Naive thymus-derived CD8-positive, alpha-beta T cell (primary cell): ENCODE measurements around the gene THYN1. TPM values are rescaled to one million over a fixed set of nuclear protein-coding genes. Genes with fewer than 3 reads are reported as not detected.

Source experiments
- ATAC-seq, 2 donors: fragments of 150-1000 bp; cut with Tn5 transposase in 1 of 2; sonication (Bioruptor Pico), chemical (Tn5 transposase) in 1 of 2; 1 replicate in 1 of 2; 2 replicates in 1 of 2; pipeline ENCODE4 v1.10.0; 2021; ENCODE audit warnings: mild to moderate bottlenecking in 2 of 2, moderate library complexity in 2 of 2
- POLR2A ChIA-PET: fragments of 350-600 bp; sonication (Branson Sonifier 250); formaldehyde crosslinking; loops from one replicate; lab custom pipeline; 2021; ENCODE audit warnings: antibody characterized with exemption; lab: Charles Lee
- DNase-seq, 10 donors: peaks; one replicate each; pipeline versions ENCODE4 v3.0.0 to v3.0.0-alpha.2; 2020 to 2022
- H3K27ac Mint-ChIP-seq, 10 donors: one replicate each; pipeline ENCODE4 v1.8.0; 2020 to 2022; ENCODE audit warnings: mild to moderate bottlenecking in 10 of 10, mixed read lengths in 10 of 10, moderate library complexity in 4 of 10, inconsistent platforms in 1 of 10
- H3K27me3 Mint-ChIP-seq, 5 donors: one replicate each; pipeline ENCODE4 v1.8.0; 2021 to 2022; ENCODE audit warnings: mixed read lengths in 5 of 5
- H3K36me3 Mint-ChIP-seq, 3 donors: one replicate each; pipeline ENCODE4 v1.8.0; 2020 to 2022; ENCODE audit warnings: mixed read lengths in 3 of 3, mild to moderate bottlenecking in 2 of 3, inconsistent platforms in 1 of 3
- H3K4me1 Mint-ChIP-seq, 4 donors: one replicate each; pipeline ENCODE4 v1.8.0; 2021 to 2022; ENCODE audit warnings: mixed read lengths in 4 of 4
- H3K4me3 Mint-ChIP-seq, 10 donors: one replicate each; pipeline ENCODE4 v1.8.0; 2020 to 2022; ENCODE audit warnings: mild to moderate bottlenecking in 10 of 10, mixed read lengths in 10 of 10, moderate library complexity in 6 of 10, inconsistent platforms in 1 of 10
- H3K9me3 Mint-ChIP-seq, 9 donors: one replicate each; pipeline ENCODE4 v1.8.0; 2020 to 2022; ENCODE audit warnings: mixed read lengths in 9 of 9, mild to moderate bottlenecking in 3 of 9, inconsistent platforms in 1 of 9, moderate library complexity in 1 of 9
- polyA plus RNA-seq, 3 donors: library from polyadenylated mRNA; unstranded; fragments of 300-500 nt; fragmentation: Illumina TruSeq; gene quantifications; one replicate each; pipeline ENCODE4 v1.2.3, GENCODE V29; 2021
- total RNA-seq, 8 experiments: library from RNA in 2 of 8; stranded (reverse) in 2 of 8; gene quantifications; one replicate each; pipeline ENCODE4 v1.2.3 and lab custom pipeline; 2021 to 2026

Gene THYN1
- total and polyA plus RNA-seq, 5 experiments from 2014 or later, result 79.0 to 207 (median 172) TPM

- no peak overlapping the region for H3K4me3 Mint-ChIP-seq
- H3K27me3 Mint-ChIP-seq, result no peaks in the 10 kb centered on the region
Measured at GRCh38 chr11:134244593-134244992, 8.6 kb downstream of the THYN1 start.

GRCh38 chr11:134243913-134244312 lies 9.2 kb downstream of the THYN1 start:
- H3K9me3 Mint-ChIP-seq, result no peaks in the 10 kb centered on the region
- no peaks in the 10 kb centered on the region for H3K4me1 Mint-ChIP-seq
- DNase-seq, result no peak
- H3K27me3 Mint-ChIP-seq, result no peaks in the 10 kb centered on the region
- peaks cover 0 to 84% (median 7%) of the 10 kb centered on the region in 3 donors for H3K36me3 Mint-ChIP-seq
- peak overlapping the region in 1 of 10 donors; percentile 62 for H3K27ac Mint-ChIP-seq
- ATAC-seq, result no peak
- no peak overlapping the region for H3K4me3 Mint-ChIP-seq
- POLR2A ChIA-PET, result interaction anchor here (1.5 kb wide), 1 partner anchor 20 kb away, joined by 4 read pairs; the partner anchor contains the start of genes NCAPD3 and VPS26B

More at GRCh38 chr11:134244593-134244992, 8.6 kb downstream of the THYN1 start:
- no peaks in the 10 kb centered on the region for H3K9me3 Mint-ChIP-seq
- DNase-seq, result peak in 7 of 10 donors; percentile 2 to 41 (median 13)
- peak overlapping the region in 5 of 10 donors; percentile 35 to 80 (median 43) for H3K27ac Mint-ChIP-seq
- peak; percentile 69 to 78 for ATAC-seq
- peaks cover 0 to 84% (median 7%) of the 10 kb centered on the region in 3 donors for H3K36me3 Mint-ChIP-seq
- H3K4me1 Mint-ChIP-seq, result peaks cover 0 to 2% (median 0%) of the 10 kb centered on the region in 4 donors
- POLR2A ChIA-PET, result interaction anchor here (1.5 kb wide), 1 partner anchor 21 kb away, joined by 4 read pairs; the partner anchor contains the start of genes NCAPD3 and VPS26B

- no peak for ATAC-seq
- DNase-seq, result no peak
- Mint-ChIP-seq H3K27ac (peak overlapping the region in 2 of 10 donors; percentile 29 to 46), H3K9me3 (no peaks in the 10 kb centered on the region), H3K27me3 (no peaks in the 10 kb centered on the region), H3K36me3 (peaks cover 0 to 79% (median 4%) of the 10 kb centered on the region in 3 donors), H3K4me1 (peaks cover 0 to 4% (median under 1%) of the 10 kb centered on the region in 4 donors), H3K4me3 (no peak overlapping the region)
- POLR2A ChIA-PET, result no interaction called here
Measured at GRCh38 chr11:134242376-134242775, 10.8 kb downstream of the THYN1 start.

- Mint-ChIP-seq H3K4me1 (peaks cover 0 to 8% (median 2%) of the 10 kb centered on the region in 4 donors), H3K27ac (peak overlapping the region in 3 of 10 donors; percentile 0 to 24 (median 19)), H3K9me3 (no peaks in the 10 kb centered on the region), H3K4me3 (no peak overlapping the region), H3K36me3 (peaks cover 0 to 83% (median 7%) of the 10 kb centered on the region in 3 donors), H3K27me3 (no peaks in the 10 kb centered on the region)
- no peak for ATAC-seq
- POLR2A ChIA-PET, result interaction anchor here (1.1 kb wide), 1 partner anchor 212 kb away, joined by 3 read pairs; no protein-coding TSS in a partner anchor
- DNase-seq, result no peak
Measured at GRCh38 chr11:134240592-134240991, 12.6 kb downstream of the THYN1 start.

- no peaks in the 10 kb centered on the region for H3K27me3 Mint-ChIP-seq
- no peaks in the 10 kb centered on the region for H3K9me3 Mint-ChIP-seq
- no peak for ATAC-seq
- H3K4me1 Mint-ChIP-seq, result peaks cover 0 to 8% (median 2%) of the 10 kb centered on the region in 4 donors
- no peak overlapping the region for H3K4me3 Mint-ChIP-seq
- no peak for DNase-seq
- H3K36me3 Mint-ChIP-seq, result peaks cover 0 to 80% (median 7%) of the 10 kb centered on the region in 3 donors
- POLR2A ChIA-PET, result interaction anchor here (0.9 kb wide), 1 partner anchor 14 kb away, joined by 3 read pairs; the partner anchor contains the start of gene VPS26B
- peak overlapping the region in 1 of 10 donors; percentile 22 for H3K27ac Mint-ChIP-seq
Measured at GRCh38 chr11:134238956-134239355, 14.2 kb downstream of the THYN1 start.

- Mint-ChIP-seq H3K27ac (peak overlapping the region in 2 of 10 donors; percentile 28 to 77), H3K4me3 (no peak overlapping the region), H3K36me3 (peaks cover 0 to 68% (median 7%) of the 10 kb centered on the region in 3 donors), H3K27me3 (no peaks in the 10 kb centered on the region), H3K4me1 (peaks cover 3 to 14% (median 13%) of the 10 kb centered on the region in 4 donors), H3K9me3 (no peaks in the 10 kb centered on the region)
- POLR2A ChIA-PET, result interaction anchor here (1.0 kb wide), 1 partner anchor 12 kb away, joined by 3 read pairs; no protein-coding TSS in a partner anchor
- DNase-seq (no peak), ATAC-seq (no peak)
Measured at GRCh38 chr11:134237557-134237922, 15.6 kb downstream of the THYN1 start.

GRCh38 chr11:134236834-134237556 lies 16.2 kb downstream of the THYN1 start:
- peak overlapping the region in 4 of 10 donors; percentile 2 to 77 (median 16) for H3K27ac Mint-ChIP-seq
- DNase-seq, result no peak
- no peak overlapping the region for H3K4me3 Mint-ChIP-seq
- H3K4me1 Mint-ChIP-seq, result peaks cover 9 to 20% (median 17%) of the 10 kb centered on the region in 4 donors
- no peaks in the 10 kb centered on the region for H3K27me3 Mint-ChIP-seq
- POLR2A ChIA-PET, result interaction anchor here (1.0 kb wide), 1 partner anchor 12 kb away, joined by 3 read pairs; no protein-coding TSS in a partner anchor
- no peak for ATAC-seq
- H3K36me3 Mint-ChIP-seq, result peaks cover 0 to 64% (median 6%) of the 10 kb centered on the region in 3 donors
- no peaks in the 10 kb centered on the region for H3K9me3 Mint-ChIP-seq

GRCh38 chr11:134235399-134235798 lies 17.8 kb downstream of the THYN1 start:
- POLR2A ChIA-PET, result interaction anchor here (1.7 kb wide), 1 partner anchor 10 kb away, joined by 9 read pairs; the partner anchor contains the start of gene VPS26B
- H3K27ac Mint-ChIP-seq, result peak overlapping the region in 1 of 10 donors; percentile 75
- H3K27me3 Mint-ChIP-seq, result no peaks in the 10 kb centered on the region

GRCh38 chr11:134233729-134234179 lies 19.4 kb downstream of the THYN1 start:
- DNase-seq (no peak), ATAC-seq (no peak)
- H3K27ac Mint-ChIP-seq, result peak overlapping the region in 2 of 10 donors; percentile 15 to 43
- H3K27me3 Mint-ChIP-seq, result no peaks in the 10 kb centered on the region
- no peak overlapping the region for H3K4me3 Mint-ChIP-seq
- peaks cover 0 to 48% (median 4%) of the 10 kb centered on the region in 3 donors for H3K36me3 Mint-ChIP-seq
- H3K9me3 Mint-ChIP-seq, result no peaks in the 10 kb centered on the region
- H3K4me1 Mint-ChIP-seq, result peaks cover 30 to 51% (median 42%) of the 10 kb centered on the region in 4 donors
- POLR2A ChIA-PET, result interaction anchor here (1.1 to 1.9 kb wide), 3 partner anchors 9 to 20 kb away, joined by 3 to 9 read pairs (median 4); partner anchors contain the start of genes ACAD8, THYN1 and VPS26B

More at GRCh38 chr11:134235399-134235798, 17.8 kb downstream of the THYN1 start:
- Mint-ChIP-seq H3K4me1 (peaks cover 17 to 36% (median 26%) of the 10 kb centered on the region in 4 donors), H3K9me3 (no peaks in the 10 kb centered on the region), H3K36me3 (peaks cover 0 to 58% (median 4%) of the 10 kb centered on the region in 3 donors), H3K4me3 (no peak overlapping the region)
- ATAC-seq, result no peak
- DNase-seq, result no peak

- ATAC-seq (no peak), DNase-seq (no peak)
- no peaks in the 10 kb centered on the region for H3K27me3 Mint-ChIP-seq
- no peaks in the 10 kb centered on the region for H3K9me3 Mint-ChIP-seq
- peaks cover 0 to 36% (median 4%) of the 10 kb centered on the region in 3 donors for H3K36me3 Mint-ChIP-seq
- H3K4me3 Mint-ChIP-seq, result peak overlapping the region in 2 of 10 donors; percentile 19 to 36
- POLR2A ChIA-PET, result interaction anchor here (1.9 kb wide), 1 partner anchor 21 kb away, joined by 4 read pairs; the partner anchor contains the start of genes ACAD8 and THYN1
- peaks cover 36 to 68% (median 57%) of the 10 kb centered on the region in 4 donors for H3K4me1 Mint-ChIP-seq
- peak overlapping the region in 4 of 10 donors; percentile 19 to 69 (median 61) for H3K27ac Mint-ChIP-seq
Measured at GRCh38 chr11:134231958-134232659, 21.0 kb downstream of the THYN1 start.

GRCh38 chr11:134230339-134230738 lies 22.8 kb downstream of the THYN1 start:
- no peaks in the 10 kb centered on the region for H3K27me3 Mint-ChIP-seq
- H3K4me1 Mint-ChIP-seq, result peaks cover 48 to 85% (median 74%) of the 10 kb centered on the region in 4 donors
- no peak for DNase-seq
- H3K4me3 Mint-ChIP-seq, result peak overlapping the region in 7 of 10 donors; percentile 29 to 98 (median 64)
- ATAC-seq, result no peak
- POLR2A ChIA-PET, result interaction anchor here (7.8 kb wide), 1 partner anchor 20 kb away, joined by 115 read pairs; the partner anchor contains the start of genes ACAD8 and THYN1
- peaks cover 0 to 18% (median 0%) of the 10 kb centered on the region in 3 donors for H3K36me3 Mint-ChIP-seq
- H3K27ac Mint-ChIP-seq, result peak overlapping the region in 9 of 10 donors; percentile 17 to 84 (median 54)
- H3K9me3 Mint-ChIP-seq, result no peaks in the 10 kb centered on the region
